Ovary (tissue), 3 donors: ENCODE data around the gene CDK9.

ENCODE experiments used
- POLR2A ChIP-seq: fragments of 450-650 bp; IDR thresholded peaks from one replicate; pipeline ENCODE4 v1.6.1; 2017; ENCODE audit warnings: antibody characterized with exemption, mild to moderate bottlenecking, moderate library complexity
- TF ChIP-seq, protein P1 (sequence below), 3 donors: fragments of 450-650 bp in 2 of 3; fragments of 200-600 bp in 1 of 3; IDR thresholded peaks; one replicate each; pipeline versions ENCODE4 v1.5.1 to v1.8.0; 2016 to 2022; ENCODE audit warnings: antibody characterized with exemption in 3 of 3, mild to moderate bottlenecking in 1 of 3
- donor health status: DM: no; HTN: no; CAD: no.

DNA sequence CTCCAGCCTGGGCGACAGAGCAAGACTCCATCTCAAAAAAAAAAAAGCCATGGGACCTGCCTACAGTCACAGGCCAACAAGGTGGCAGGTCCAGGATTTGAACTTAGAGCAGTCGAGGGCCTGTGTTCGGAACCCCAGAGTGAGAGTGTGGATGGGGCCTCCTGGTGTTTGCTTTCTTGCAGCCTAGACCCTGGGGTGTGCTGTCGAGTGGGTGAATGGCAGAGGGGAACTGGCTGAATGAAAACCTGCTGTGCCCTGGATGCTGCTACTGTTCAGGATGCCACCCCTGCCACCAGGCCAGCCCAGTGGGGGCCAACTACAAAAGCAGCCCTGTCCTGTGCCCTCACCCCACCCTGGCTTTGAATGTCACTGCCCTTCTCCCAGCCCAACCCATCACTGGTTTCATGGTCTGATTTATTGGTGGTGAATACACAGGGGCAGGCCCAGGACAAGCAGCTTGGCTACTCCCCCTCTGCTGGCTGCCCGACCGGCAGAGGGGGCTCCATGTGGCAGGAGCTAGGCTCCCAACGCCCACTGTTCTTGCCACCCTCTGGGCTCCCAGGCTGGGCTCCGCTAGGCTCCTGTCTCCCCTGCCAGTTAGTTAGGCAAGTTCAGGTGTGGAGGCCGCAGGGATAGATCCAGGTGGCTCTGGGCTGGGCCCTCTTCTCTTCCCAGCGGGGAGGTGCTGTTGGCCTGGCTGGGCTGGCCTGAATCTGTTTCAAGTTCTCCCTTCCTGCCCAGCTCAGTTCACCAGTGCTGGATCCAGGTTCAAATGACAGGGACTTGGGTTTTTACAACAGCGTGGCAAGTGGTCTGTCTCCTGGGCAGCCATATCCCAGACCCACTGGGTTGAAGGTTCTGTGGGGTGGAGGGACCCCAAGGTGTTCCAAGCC lies 29.0 kb downstream of the CDK9 start:
- no peak for TF ChIP-seq POLR2A
- TF ChIP-seq, protein P1, sequence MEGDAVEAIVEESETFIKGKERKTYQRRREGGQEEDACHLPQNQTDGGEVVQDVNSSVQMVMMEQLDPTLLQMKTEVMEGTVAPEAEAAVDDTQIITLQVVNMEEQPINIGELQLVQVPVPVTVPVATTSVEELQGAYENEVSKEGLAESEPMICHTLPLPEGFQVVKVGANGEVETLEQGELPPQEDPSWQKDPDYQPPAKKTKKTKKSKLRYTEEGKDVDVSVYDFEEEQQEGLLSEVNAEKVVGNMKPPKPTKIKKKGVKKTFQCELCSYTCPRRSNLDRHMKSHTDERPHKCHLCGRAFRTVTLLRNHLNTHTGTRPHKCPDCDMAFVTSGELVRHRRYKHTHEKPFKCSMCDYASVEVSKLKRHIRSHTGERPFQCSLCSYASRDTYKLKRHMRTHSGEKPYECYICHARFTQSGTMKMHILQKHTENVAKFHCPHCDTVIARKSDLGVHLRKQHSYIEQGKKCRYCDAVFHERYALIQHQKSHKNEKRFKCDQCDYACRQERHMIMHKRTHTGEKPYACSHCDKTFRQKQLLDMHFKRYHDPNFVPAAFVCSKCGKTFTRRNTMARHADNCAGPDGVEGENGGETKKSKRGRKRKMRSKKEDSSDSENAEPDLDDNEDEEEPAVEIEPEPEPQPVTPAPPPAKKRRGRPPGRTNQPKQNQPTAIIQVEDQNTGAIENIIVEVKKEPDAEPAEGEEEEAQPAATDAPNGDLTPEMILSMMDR (IDR thresholded peaks at IDR 0.05): no peak
